CD4-positive, alpha-beta T cell (primary cell): Measurements from ENCODE around the gene CTSV. TPM values are rescaled to one million over a fixed set of nuclear protein-coding genes. Genes with fewer than 3 reads are reported as not detected.
"Not testable (repeated sequence)": the region's sequence is repeated elsewhere in the genome, so short reads cannot be mapped to it uniquely, and the experiment has no call there.

Experiments
- ATAC-seq: fragments of 200-7000 bp; cut with Tn5 transposase; one replicate; pipeline ENCODE4 v1.10.0; 2022; ENCODE audit warnings: mild to moderate bottlenecking; ENCODE audit not compliant: poor library complexity
- CTCF ChIA-PET: fragments of 350-600 bp; sonication (Branson Sonifier 250); formaldehyde crosslinking; loops from one replicate; lab custom pipeline; 2021; ENCODE audit warnings: antibody characterized with exemption, inconsistent platforms; lab: Charles Lee
- POLR2A ChIA-PET: fragments of 350-600 bp; sonication (Branson Sonifier 250); formaldehyde crosslinking; loops from one replicate; lab custom pipeline; 2021; ENCODE audit warnings: antibody characterized with exemption, inconsistent platforms; lab: Charles Lee
- DNase-seq, 14 experiments: peaks; one replicate each; pipeline ENCODE4 v3.0.0-alpha.2; 2013 to 2020; ENCODE audit warnings: mixed read lengths in 2 of 14
- H3K27ac ChIP-seq, 2 donors: one replicate each; pipeline versions ENCODE4 v1.5.1 to v1.7.0; 2013; ENCODE audit warnings: low read length in 2 of 2, low read depth in 1 of 2, mild to moderate bottlenecking in 1 of 2
- H3K27me3 ChIP-seq, 2 experiments: 1 replicate in 1 of 2; 2 replicates in 1 of 2; pipeline versions ENCODE4 v1.6.1 to v1.7.0; 2013; ENCODE audit warnings: low read length in 2 of 2, control low read depth in 1 of 2, mild to moderate bottlenecking in 1 of 2, moderate library complexity in 1 of 2; ENCODE audit not compliant: insufficient read depth in 2 of 2, control insufficient read depth in 1 of 2
- H3K36me3 ChIP-seq: one replicate; pipeline ENCODE4 v1.6.1; 2013; ENCODE audit warnings: low read length, control low read depth; ENCODE audit not compliant: insufficient read depth
- H3K4me1 ChIP-seq: one replicate; pipeline ENCODE4 v1.6.1; 2013; ENCODE audit warnings: low read length, control low read depth; ENCODE audit not compliant: insufficient read depth
- H3K4me3 ChIP-seq: one replicate; pipeline ENCODE4 v1.5.1; 2013; ENCODE audit warnings: mild to moderate bottlenecking, low read length, moderate library complexity
- H3K9me3 ChIP-seq, 2 experiments: 1 replicate in 1 of 2; 2 replicates in 1 of 2; pipeline versions ENCODE4 v1.6.1 to v1.7.0; 2013; ENCODE audit warnings: low read length in 2 of 2, mild to moderate bottlenecking in 2 of 2, control low read depth in 1 of 2, moderate library complexity in 1 of 2; ENCODE audit not compliant: control insufficient read depth in 1 of 2, insufficient read depth in 1 of 2
- H3K27ac Mint-ChIP-seq: one replicate; pipeline ENCODE4 v1.8.0; 2020; ENCODE audit warnings: mixed read lengths
- H3K27me3 Mint-ChIP-seq: one replicate; pipeline ENCODE4 v1.8.0; 2021; ENCODE audit warnings: mixed read lengths
- H3K36me3 Mint-ChIP-seq: one replicate; pipeline ENCODE4 v1.8.0; 2021; ENCODE audit warnings: low read depth, mixed read lengths
- H3K4me1 Mint-ChIP-seq: one replicate; pipeline ENCODE4 v1.8.0; 2021; ENCODE audit warnings: low read depth, mixed read lengths
- H3K4me3 Mint-ChIP-seq: one replicate; pipeline ENCODE4 v1.8.0; 2020; ENCODE audit warnings: mild to moderate bottlenecking, mixed read lengths
- H3K9me3 Mint-ChIP-seq: one replicate; pipeline ENCODE4 v1.8.0; 2020; ENCODE audit warnings: mixed read lengths
- intact Hi-C, 2 experiments: fragments of 100-400 bp; cut with DNase I in 1 of 2; cut with micrococcal nuclease in 1 of 2; formaldehyde crosslinking; loops; one replicate each; pipeline versions ENCODE4 v1.15.1 to v1.9.0; 2023 to 2025; cut with DNase I, micrococcal nuclease
- total RNA-seq, 174 experiments: library from RNA in 2 of 174; stranded (reverse) in 2 of 174; gene quantifications; one replicate each; pipeline ENCODE4 v1.2.3 and lab custom pipeline; 2021 to 2026
- TF ChIP-seq, protein P1 (sequence below): fragments of 200-600 bp; IDR thresholded peaks from one replicate; pipeline ENCODE4 v1.8.0; 2022; ENCODE audit warnings: antibody characterized with exemption, mild to moderate bottlenecking

The CTSV gene
- total RNA-seq, 2 experiments from 2014 or later, result 0.11 TPM; not detected in 1

DNA sequence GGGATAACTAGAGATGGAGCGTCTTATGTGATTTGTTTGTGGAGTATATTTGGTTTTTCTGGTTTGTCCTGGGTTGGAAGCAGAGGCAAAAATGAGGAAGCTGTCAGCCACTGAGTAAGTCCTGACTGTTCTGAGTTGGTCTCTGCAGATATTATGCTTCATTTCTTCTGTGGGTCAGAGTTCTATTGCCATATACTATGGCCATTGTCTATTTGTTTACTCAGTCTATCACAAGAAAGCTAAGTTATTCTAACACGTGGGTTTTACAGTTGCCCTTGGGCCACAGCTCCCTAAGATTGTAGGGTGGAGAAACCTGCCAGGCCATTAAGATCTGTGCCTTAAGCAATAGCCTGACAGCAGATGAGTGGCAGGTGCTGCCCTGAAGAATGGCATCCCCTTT lies 3.0 kb upstream of the CTSV start:
- CTCF ChIA-PET, result no interaction called here
- H3K27ac ChIP-seq, result no peak overlapping the region
- H3K9me3 ChIP-seq, result peaks cover 0 to 3% of the 10 kb centered on the region in 2 experiments
- H3K4me1 ChIP-seq, result peaks cover 15% of the 10 kb centered on the region
- peaks cover 62% of the 10 kb centered on the region for H3K27me3 Mint-ChIP-seq
- TF ChIP-seq, protein P1, sequence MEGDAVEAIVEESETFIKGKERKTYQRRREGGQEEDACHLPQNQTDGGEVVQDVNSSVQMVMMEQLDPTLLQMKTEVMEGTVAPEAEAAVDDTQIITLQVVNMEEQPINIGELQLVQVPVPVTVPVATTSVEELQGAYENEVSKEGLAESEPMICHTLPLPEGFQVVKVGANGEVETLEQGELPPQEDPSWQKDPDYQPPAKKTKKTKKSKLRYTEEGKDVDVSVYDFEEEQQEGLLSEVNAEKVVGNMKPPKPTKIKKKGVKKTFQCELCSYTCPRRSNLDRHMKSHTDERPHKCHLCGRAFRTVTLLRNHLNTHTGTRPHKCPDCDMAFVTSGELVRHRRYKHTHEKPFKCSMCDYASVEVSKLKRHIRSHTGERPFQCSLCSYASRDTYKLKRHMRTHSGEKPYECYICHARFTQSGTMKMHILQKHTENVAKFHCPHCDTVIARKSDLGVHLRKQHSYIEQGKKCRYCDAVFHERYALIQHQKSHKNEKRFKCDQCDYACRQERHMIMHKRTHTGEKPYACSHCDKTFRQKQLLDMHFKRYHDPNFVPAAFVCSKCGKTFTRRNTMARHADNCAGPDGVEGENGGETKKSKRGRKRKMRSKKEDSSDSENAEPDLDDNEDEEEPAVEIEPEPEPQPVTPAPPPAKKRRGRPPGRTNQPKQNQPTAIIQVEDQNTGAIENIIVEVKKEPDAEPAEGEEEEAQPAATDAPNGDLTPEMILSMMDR, result no peak
- H3K27me3 ChIP-seq, result peaks cover 22 to 49% of the 10 kb centered on the region in 2 experiments
- DNase-seq (no peak), ATAC-seq (no peak)
- H3K27ac Mint-ChIP-seq, result no peak overlapping the region
- H3K4me3 ChIP-seq, result no peak overlapping the region
- H3K9me3 Mint-ChIP-seq, result peaks cover 1% of the 10 kb centered on the region
- no peak overlapping the region for H3K4me3 Mint-ChIP-seq
- H3K4me1 Mint-ChIP-seq, result peaks cover 10% of the 10 kb centered on the region
- intact Hi-C loops, result no loop called here
- H3K36me3 ChIP-seq, result no peaks in the 10 kb centered on the region
- POLR2A ChIA-PET, result no interaction called here
- H3K36me3 Mint-ChIP-seq, result no peaks in the 10 kb centered on the region

DNA sequence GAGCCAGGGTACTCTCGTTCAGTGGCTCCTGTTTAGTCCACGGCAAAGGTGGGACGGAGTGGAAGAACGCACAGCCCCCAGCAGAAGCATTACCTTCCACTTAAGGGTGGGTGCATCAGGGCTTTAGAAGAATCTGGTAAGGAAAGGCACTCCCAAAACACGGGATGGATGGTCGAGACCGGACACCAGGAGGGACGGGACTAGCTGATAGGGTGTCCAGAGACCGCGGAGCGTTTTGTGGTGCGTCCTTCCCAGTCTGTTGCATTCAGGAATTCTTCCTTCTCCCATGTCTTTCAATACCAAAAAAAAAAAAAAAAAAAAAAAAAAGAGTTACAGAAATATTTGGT lies 545 bp upstream of the CTSV start:
- DNase-seq (no peak), ATAC-seq (no peak)
- Histone ChIP-seq H3K36me3 (no peaks in the 10 kb centered on the region), H3K4me1 (peaks cover 15% of the 10 kb centered on the region), H3K27me3 (peaks cover 18 to 49% of the 10 kb centered on the region in 2 experiments), H3K27ac (no peak overlapping the region), H3K4me3 (peak overlapping the region; percentile 55), H3K9me3 (peaks cover 0 to 3% of the 10 kb centered on the region in 2 experiments)
- CTCF ChIA-PET, result interaction anchor here (0.9 kb wide), 1 partner anchor 13 kb away, joined by 3 read pairs; no protein-coding TSS in a partner anchor
- peaks cover 10% of the 10 kb centered on the region for H3K4me1 Mint-ChIP-seq
- intact Hi-C loops, result no loop called here
- TF ChIP-seq, protein P1, result no peak
- H3K27ac Mint-ChIP-seq, result no peak overlapping the region
- peak overlapping the region; percentile 80 for H3K4me3 Mint-ChIP-seq
- peaks cover 75% of the 10 kb centered on the region for H3K27me3 Mint-ChIP-seq
- peaks cover 1% of the 10 kb centered on the region for H3K9me3 Mint-ChIP-seq
- POLR2A ChIA-PET, result no interaction called here
- no peaks in the 10 kb centered on the region for H3K36me3 Mint-ChIP-seq

DNA sequence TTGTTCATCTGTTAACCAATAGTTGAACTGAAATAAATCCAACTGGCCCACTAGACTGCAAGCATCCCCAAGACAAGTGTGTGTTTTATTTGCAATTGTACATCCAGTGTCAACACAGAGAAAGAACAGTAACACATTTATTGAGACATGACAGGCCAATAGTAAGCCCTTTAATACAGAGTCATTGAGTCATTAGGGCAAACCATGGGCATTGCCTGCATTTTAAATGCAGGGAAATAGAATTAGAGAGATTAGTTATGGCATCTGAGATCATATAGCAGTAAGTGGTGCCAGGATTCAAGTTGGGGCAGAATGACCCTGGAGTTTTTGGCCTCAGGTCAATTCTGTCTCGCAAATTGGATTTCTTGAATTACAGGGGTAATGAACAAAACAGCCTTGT lies 15.4 kb downstream of the CTSV start:
- H3K9me3 ChIP-seq, H3K4me1 Mint-ChIP-seq, H3K27ac Mint-ChIP-seq, DNase-seq, ATAC-seq, H3K4me3 Mint-ChIP-seq, CTCF ChIA-PET, H3K4me1 ChIP-seq, H3K4me3 ChIP-seq, POLR2A ChIA-PET, H3K36me3 ChIP-seq, H3K27ac ChIP-seq, H3K36me3 Mint-ChIP-seq, H3K9me3 Mint-ChIP-seq, intact Hi-C loops, H3K27me3 ChIP-seq: not testable (repeated sequence)
- peaks cover 12% of the 10 kb centered on the region for H3K27me3 Mint-ChIP-seq

DNA sequence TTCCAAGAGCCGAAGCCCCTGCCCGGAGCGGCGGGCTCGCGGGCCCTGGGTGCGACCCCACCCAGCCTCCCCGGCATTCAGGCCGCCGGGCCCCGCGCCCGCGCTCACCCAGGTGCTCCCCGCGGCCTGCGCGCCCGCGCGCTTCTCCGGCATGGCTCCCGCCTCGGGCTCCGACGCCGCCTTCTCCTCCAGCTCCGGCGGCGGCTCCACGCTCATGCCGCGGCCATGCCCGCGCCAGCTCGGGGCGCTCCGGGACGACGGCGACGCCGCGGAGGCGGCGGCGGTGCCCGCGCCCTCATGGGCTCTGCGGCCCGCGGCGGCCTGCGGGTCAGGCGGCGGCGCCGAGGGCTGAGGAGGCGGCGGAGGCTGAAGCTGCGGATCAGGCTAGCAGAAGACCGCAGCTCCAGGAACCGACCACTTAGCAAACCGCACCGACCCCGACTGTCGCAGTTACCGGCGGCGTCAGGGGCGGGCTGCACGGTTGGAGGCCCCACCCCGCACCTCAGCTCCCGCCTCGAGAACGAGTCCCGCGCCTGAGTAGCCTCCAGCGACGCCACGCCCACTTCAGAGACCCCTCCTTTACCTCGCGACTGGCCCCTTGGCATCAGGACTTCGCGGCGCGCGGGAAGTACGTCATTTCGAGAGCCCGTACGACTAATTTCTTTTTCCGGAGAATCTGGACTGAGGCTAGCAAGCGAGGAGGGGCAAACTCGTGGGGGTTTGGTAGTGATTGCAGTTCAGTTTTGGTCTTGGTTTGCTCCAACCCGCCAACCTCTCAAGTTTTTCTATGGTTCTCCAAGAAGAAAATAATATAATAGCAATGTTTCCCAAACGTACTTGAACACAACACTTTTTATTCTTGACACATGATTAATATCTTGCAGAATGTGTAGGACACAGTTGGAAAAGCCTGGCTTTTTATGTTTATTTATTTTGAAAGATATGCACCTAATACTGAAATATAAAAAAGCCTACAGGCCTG lies 25.5 kb downstream of the CTSV start:
- H3K27me3 ChIP-seq, H3K36me3 Mint-ChIP-seq, H3K4me1 ChIP-seq, CTCF ChIA-PET, H3K36me3 ChIP-seq, H3K27me3 Mint-ChIP-seq, H3K9me3 ChIP-seq, H3K9me3 Mint-ChIP-seq: not testable (repeated sequence)
- Mint-ChIP-seq H3K4me1 (peaks cover 18% of the 10 kb centered on the region), H3K27ac (peak overlapping the region; percentile 92), H3K4me3 (peak overlapping the region; percentile 96)
- intact Hi-C loops, result loop anchor here in 1 of 2 experiments (10.0 kb wide), 1 partner anchor 159 kb away; the partner anchor contains the start of gene ZNF782
- peak; percentile 48 to 89 (median 64) for DNase-seq
- POLR2A ChIA-PET, result interaction anchor here (0.9 kb wide), 1 partner anchor 620 kb away, joined by 5 read pairs; the partner anchor contains the start of genes NCBP1 and TSTD2
- H3K4me3 ChIP-seq, result peak overlapping the region; percentile 65
- H3K27ac ChIP-seq, result peak overlapping the region; percentile 38 to 79
- peak; percentile 96 for ATAC-seq

DNA sequence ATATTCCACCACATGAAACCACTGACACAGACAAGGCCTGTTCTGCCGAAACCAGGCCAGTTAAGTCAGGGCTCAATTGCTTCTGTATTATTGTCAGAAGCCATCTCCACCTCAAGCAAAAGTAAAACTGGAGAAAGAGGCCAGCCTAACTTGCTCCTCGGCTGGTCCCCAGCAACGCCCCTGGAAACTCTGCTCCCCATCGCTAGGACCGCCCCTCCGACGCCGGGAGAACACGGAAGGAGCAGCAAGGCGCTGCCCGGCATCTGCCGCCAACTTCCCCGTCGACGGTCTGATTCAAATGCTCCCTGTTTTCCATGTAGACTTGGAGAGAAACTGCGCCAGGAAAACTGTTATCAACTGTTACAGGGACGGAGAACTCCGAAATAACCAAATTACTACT lies 26.3 kb downstream of the CTSV start:
- POLR2A ChIA-PET, H3K36me3 Mint-ChIP-seq, H3K9me3 ChIP-seq, H3K27me3 Mint-ChIP-seq, H3K27ac ChIP-seq, H3K9me3 Mint-ChIP-seq, H3K36me3 ChIP-seq, H3K27me3 ChIP-seq, H3K4me1 ChIP-seq, CTCF ChIA-PET: not testable (repeated sequence)
- intact Hi-C loops, result loop anchor here in 1 of 2 experiments (10.0 kb wide), 1 partner anchor 158 kb away; the partner anchor contains the start of gene ZNF782
- ATAC-seq (peak; percentile 40), DNase-seq (peak in 4 of 14 experiments; percentile 0 to 47 (median 30))
- H3K4me3 Mint-ChIP-seq, result peak overlapping the region; percentile 91
- H3K4me3 ChIP-seq, result peak overlapping the region; percentile 47
- H3K4me1 Mint-ChIP-seq, result peaks cover 18% of the 10 kb centered on the region
- peak overlapping the region; percentile 87 for H3K27ac Mint-ChIP-seq
